PC-3 (cell line): Measurements from ENCODE around the gene ZNF560.

Source experiments
- CTCF ChIP-seq: fragments of 300-600 bp; sonication (generic); conservative IDR thresholded peaks from 2 replicates; pipeline ENCODE4 v1.5.1; 2017; ENCODE audit warnings: antibody characterized with exemption, low read depth, mild to moderate bottlenecking, low read length
- EZH2 ChIP-seq: fragments of 300-600 bp; sonication (generic); IDR thresholded peaks from one replicate; pipeline ENCODE4 v1.6.1; 2017; ENCODE audit warnings: antibody characterized with exemption, mild to moderate bottlenecking, low read length; ENCODE audit not compliant: unreplicated experiment
- EZH2phosphoT487 ChIP-seq: fragments of 300-600 bp; sonication (generic); IDR thresholded peaks from 2 replicates; pipeline ENCODE4 v1.6.1; 2018; ENCODE audit warnings: mild to moderate bottlenecking, antibody characterized with exemption, low read length, borderline replicate concordance

GRCh38 chr19:9494096-9494495, 4.3 kb downstream of the ZNF560 start:
- TF ChIP-seq EZH2phosphoT487 (no peak), CTCF (no peak), EZH2 (no peak)
